ENCODE data around the gene MRPL40.

Gene MRPL40

DNA sequence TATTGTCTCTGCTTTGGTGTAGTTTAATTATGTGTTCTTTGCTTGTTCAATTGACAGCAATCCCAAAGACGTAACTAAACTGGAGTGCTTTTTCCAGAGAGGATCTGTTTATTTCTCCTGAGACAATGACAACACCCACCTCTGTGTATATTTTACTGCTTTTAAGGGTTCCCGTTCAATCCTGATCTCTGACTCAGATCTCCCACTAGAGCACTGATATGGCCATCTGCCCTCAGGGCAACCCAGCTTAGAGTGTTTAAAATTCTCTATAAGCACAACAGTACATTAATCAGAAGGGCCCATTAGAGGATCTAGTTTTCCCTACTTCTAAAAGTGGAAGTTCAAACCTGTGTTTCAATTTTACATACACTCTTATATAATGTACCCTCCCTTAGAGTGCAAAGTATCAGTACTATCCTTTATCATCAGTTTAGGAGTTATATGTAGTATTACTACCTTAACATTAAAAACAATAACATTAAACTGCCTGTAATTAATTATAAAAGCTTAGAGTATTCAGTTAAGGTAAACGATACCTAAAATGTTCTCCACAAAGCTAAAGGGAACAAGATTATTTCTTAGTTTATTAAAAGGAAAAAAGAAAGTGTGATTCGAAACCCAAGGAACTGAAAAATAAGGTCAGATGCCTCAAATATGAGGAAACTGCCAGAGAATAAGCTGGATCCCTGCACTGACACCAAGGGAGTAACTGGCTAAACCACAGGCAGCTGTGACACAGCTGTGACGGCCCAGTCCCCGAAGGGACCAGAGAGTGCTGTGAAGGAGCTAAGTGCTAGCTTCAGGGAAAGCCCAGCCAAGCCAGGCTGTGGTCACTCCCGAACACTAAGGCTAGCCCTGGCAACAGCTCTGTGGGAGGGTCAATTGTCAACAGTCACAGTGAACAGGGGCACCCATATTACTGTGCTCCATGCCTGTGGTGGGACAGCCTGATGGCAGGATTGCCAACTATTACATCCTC, 31.4 kb downstream of the MRPL40 start:
- no peak for DNase-seq (ENCODE audit: low read depth, low spot score)
- no CpG with 5 or more reads among the region's 7 CpGs for WGBS (ENCODE audit: insufficient coverage, insufficient read length)

GRCh38 chr22:19464546-19464945, 32.2 kb downstream of the MRPL40 start:
- Histone ChIP-seq H3K27me3 (ENCODE audit: control insufficient read depth, insufficient read depth, low read length) (no peaks in the 10 kb centered on the region), H3K9me3 (ENCODE audit: control insufficient read depth, insufficient read depth, low read length) (no peaks in the 10 kb centered on the region), H3K27ac (ENCODE audit: low read length) (no peak overlapping the region), H3K4me1 (ENCODE audit: control insufficient read depth, insufficient read depth, low read length) (no peaks in the 10 kb centered on the region), H3K36me3 (ENCODE audit: control insufficient read depth, insufficient read depth, low read length) (peaks cover 25% of the 10 kb centered on the region), H3K4me3 (ENCODE audit: low read length) (no peak overlapping the region)
- no peak for DNase-seq (ENCODE audit: low read depth, low spot score)
- WGBS (ENCODE audit: insufficient coverage, insufficient read length), result no CpG with 5 or more reads among the region's 1 CpG

More for the DNA sequence above, 31.4 kb downstream of the MRPL40 start:
- H3K36me3 ChIP-seq (ENCODE audit: control insufficient read depth, insufficient read depth, low read length), result peaks cover 22% of the 10 kb centered on the region; the same call in 1 of the 2 replicates
- H3K9me3 ChIP-seq (ENCODE audit: control insufficient read depth, insufficient read depth, low read length), result no peaks in the 10 kb centered on the region
- H3K27me3 ChIP-seq (ENCODE audit: control insufficient read depth, insufficient read depth, low read length), result no peaks in the 10 kb centered on the region
- no peak overlapping the region for H3K4me3 ChIP-seq (ENCODE audit: low read length)
- no peaks in the 10 kb centered on the region for H3K4me1 ChIP-seq (ENCODE audit: control insufficient read depth, insufficient read depth, low read length)
- no peak overlapping the region for H3K27ac ChIP-seq (ENCODE audit: low read length)

GRCh38 chr22:19464975-19465374, 32.6 kb downstream of the MRPL40 start:
- Histone ChIP-seq H3K27ac (ENCODE audit: low read length) (no peak overlapping the region), H3K27me3 (ENCODE audit: control insufficient read depth, insufficient read depth, low read length) (no peaks in the 10 kb centered on the region), H3K4me3 (ENCODE audit: low read length) (no peak overlapping the region), H3K4me1 (ENCODE audit: control insufficient read depth, insufficient read depth, low read length) (no peaks in the 10 kb centered on the region), H3K9me3 (ENCODE audit: control insufficient read depth, insufficient read depth, low read length) (no peaks in the 10 kb centered on the region), H3K36me3 (ENCODE audit: control insufficient read depth, insufficient read depth, low read length) (peaks cover 30% of the 10 kb centered on the region)
- DNase-seq (ENCODE audit: low read depth, low spot score), result no peak
- WGBS (ENCODE audit: insufficient coverage, insufficient read length), result no CpG with 5 or more reads among the region's 4 CpGs

DNA sequence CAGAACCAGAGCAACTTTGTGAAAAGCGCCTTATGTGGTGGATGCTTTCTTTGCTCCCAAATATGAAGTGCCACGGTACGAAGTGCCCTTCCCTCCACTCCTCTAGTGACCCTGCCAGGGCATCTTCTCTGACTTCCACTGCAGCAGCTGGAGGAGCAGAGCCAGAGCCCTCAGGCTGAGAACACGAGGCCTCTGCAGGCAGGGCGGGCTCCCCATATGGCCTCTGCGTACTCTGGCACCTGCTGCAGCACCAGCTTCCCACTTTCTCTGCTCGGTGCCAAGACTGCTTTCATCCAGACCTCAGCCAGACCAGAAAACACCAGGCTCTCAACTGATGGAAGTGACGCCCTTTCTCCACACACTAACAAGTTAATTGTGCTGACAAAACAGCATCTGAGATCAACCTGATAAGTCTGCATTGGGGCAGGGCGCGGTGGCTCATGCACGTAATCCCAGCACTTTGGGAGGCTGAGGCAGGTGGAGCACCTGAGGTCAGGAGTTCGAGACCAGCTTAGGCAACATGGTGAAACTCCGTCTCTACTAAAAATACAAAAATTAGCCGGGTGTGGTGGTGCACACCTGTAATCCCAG, 33.9 kb downstream of the MRPL40 start:
- Histone ChIP-seq H3K9me3 (ENCODE audit: control insufficient read depth, insufficient read depth, low read length) (no peaks in the 10 kb centered on the region), H3K4me3 (ENCODE audit: low read length) (no peak overlapping the region), H3K27me3 (ENCODE audit: control insufficient read depth, insufficient read depth, low read length) (no peaks in the 10 kb centered on the region), H3K27ac (ENCODE audit: low read length) (no peak overlapping the region), H3K4me1 (ENCODE audit: control insufficient read depth, insufficient read depth, low read length) (no peaks in the 10 kb centered on the region), H3K36me3 (ENCODE audit: control insufficient read depth, insufficient read depth, low read length) (peaks cover 38% of the 10 kb centered on the region)
- WGBS (ENCODE audit: insufficient coverage, insufficient read length), result no CpG with 5 or more reads among the region's 14 CpGs
- DNase-seq (ENCODE audit: low read depth, low spot score), result no peak

GRCh38 chr22:19466848-19467752, 34.8 kb downstream of the MRPL40 start:
- Histone ChIP-seq H3K36me3 (ENCODE audit: control insufficient read depth, insufficient read depth, low read length) (peaks cover 42% of the 10 kb centered on the region), H3K4me1 (ENCODE audit: control insufficient read depth, insufficient read depth, low read length) (no peaks in the 10 kb centered on the region), H3K4me3 (ENCODE audit: low read length) (no peak overlapping the region), H3K9me3 (ENCODE audit: control insufficient read depth, insufficient read depth, low read length) (no peaks in the 10 kb centered on the region), H3K27me3 (ENCODE audit: control insufficient read depth, insufficient read depth, low read length) (no peaks in the 10 kb centered on the region), H3K27ac (ENCODE audit: low read length) (no peak overlapping the region)
- WGBS (ENCODE audit: insufficient coverage, insufficient read length), result no CpG with 5 or more reads among the region's 9 CpGs
- DNase-seq (ENCODE audit: low read depth, low spot score), result no peak

DNA sequence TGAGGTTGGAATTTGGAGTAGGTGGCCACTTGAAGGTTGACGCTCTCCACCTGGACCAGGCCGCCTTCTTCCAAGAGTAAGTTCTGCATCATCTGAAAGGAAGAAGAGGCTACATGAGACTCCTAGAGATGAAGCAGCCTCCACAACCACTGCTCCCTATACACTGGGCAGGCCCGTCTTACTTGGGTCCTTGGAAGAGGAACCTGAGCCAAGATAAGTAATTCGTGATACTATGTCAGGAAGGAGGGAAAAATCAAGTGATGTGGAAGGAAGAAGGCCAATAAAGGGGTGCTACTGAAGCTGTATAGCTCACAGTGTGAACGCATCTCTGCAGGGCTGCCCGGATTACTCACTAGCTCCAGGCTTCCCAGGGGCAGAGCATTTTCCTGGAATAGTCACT, 35.6 kb downstream of the MRPL40 start:
- DNase-seq (ENCODE audit: low read depth, low spot score), result no peak
- Histone ChIP-seq H3K9me3 (ENCODE audit: control insufficient read depth, insufficient read depth, low read length) (no peaks in the 10 kb centered on the region), H3K27ac (ENCODE audit: low read length) (no peak overlapping the region), H3K4me3 (ENCODE audit: low read length) (no peak overlapping the region), H3K4me1 (ENCODE audit: control insufficient read depth, insufficient read depth, low read length) (no peaks in the 10 kb centered on the region), H3K36me3 (ENCODE audit: control insufficient read depth, insufficient read depth, low read length) (peaks cover 46% of the 10 kb centered on the region), H3K27me3 (ENCODE audit: control insufficient read depth, insufficient read depth, low read length) (no peaks in the 10 kb centered on the region)
- no CpG with 5 or more reads among the region's 6 CpGs for WGBS (ENCODE audit: insufficient coverage, insufficient read length)

GRCh38 chr22:19469421-19469820, 37.1 kb downstream of the MRPL40 start:
- Histone ChIP-seq H3K9me3 (ENCODE audit: control insufficient read depth, insufficient read depth, low read length) (no peaks in the 10 kb centered on the region), H3K27ac (ENCODE audit: low read length) (no peak overlapping the region), H3K4me1 (ENCODE audit: control insufficient read depth, insufficient read depth, low read length) (no peaks in the 10 kb centered on the region), H3K27me3 (ENCODE audit: control insufficient read depth, insufficient read depth, low read length) (no peaks in the 10 kb centered on the region), H3K4me3 (ENCODE audit: low read length) (no peak overlapping the region), H3K36me3 (ENCODE audit: control insufficient read depth, insufficient read depth, low read length) (peaks cover 52% of the 10 kb centered on the region)
- WGBS (ENCODE audit: insufficient coverage, insufficient read length), result no CpG with 5 or more reads among the region's 7 CpGs
- no peak for DNase-seq (ENCODE audit: low read depth, low spot score)

GRCh38 chr22:19470010-19470409, 37.7 kb downstream of the MRPL40 start:
- no peak for DNase-seq (ENCODE audit: low read depth, low spot score)
- Histone ChIP-seq H3K27ac (ENCODE audit: low read length) (no peak overlapping the region), H3K27me3 (ENCODE audit: control insufficient read depth, insufficient read depth, low read length) (no peaks in the 10 kb centered on the region), H3K4me1 (ENCODE audit: control insufficient read depth, insufficient read depth, low read length) (no peaks in the 10 kb centered on the region), H3K4me3 (ENCODE audit: low read length) (no peak overlapping the region), H3K36me3 (ENCODE audit: control insufficient read depth, insufficient read depth, low read length) (peaks cover 50% of the 10 kb centered on the region), H3K9me3 (ENCODE audit: control insufficient read depth, insufficient read depth, low read length) (no peaks in the 10 kb centered on the region)
- WGBS (ENCODE audit: insufficient coverage, insufficient read length), result no CpG with 5 or more reads among the region's 2 CpGs

- no peak overlapping the region for H3K4me3 ChIP-seq (ENCODE audit: low read length)
- no CpG with 5 or more reads among the region's 11 CpGs for WGBS (ENCODE audit: insufficient coverage, insufficient read length)
- H3K27ac ChIP-seq (ENCODE audit: low read length), result no peak overlapping the region
- no peak for DNase-seq (ENCODE audit: low read depth, low spot score)
- H3K36me3 ChIP-seq (ENCODE audit: control insufficient read depth, insufficient read depth, low read length), result peaks cover 42% of the 10 kb centered on the region
- H3K9me3 ChIP-seq (ENCODE audit: control insufficient read depth, insufficient read depth, low read length), result no peaks in the 10 kb centered on the region
- no peaks in the 10 kb centered on the region for H3K27me3 ChIP-seq (ENCODE audit: control insufficient read depth, insufficient read depth, low read length)
- H3K4me1 ChIP-seq (ENCODE audit: control insufficient read depth, insufficient read depth, low read length), result no peaks in the 10 kb centered on the region
Observed at GRCh38 chr22:19471572-19471971, 39.2 kb downstream of the MRPL40 start.

- Histone ChIP-seq H3K4me1 (ENCODE audit: control insufficient read depth, insufficient read depth, low read length) (no peaks in the 10 kb centered on the region), H3K9me3 (ENCODE audit: control insufficient read depth, insufficient read depth, low read length) (no peaks in the 10 kb centered on the region), H3K36me3 (ENCODE audit: control insufficient read depth, insufficient read depth, low read length) (peaks cover 37% of the 10 kb centered on the region), H3K4me3 (ENCODE audit: low read length) (no peak overlapping the region), H3K27me3 (ENCODE audit: control insufficient read depth, insufficient read depth, low read length) (no peaks in the 10 kb centered on the region), H3K27ac (ENCODE audit: low read length) (no peak overlapping the region)
- WGBS (ENCODE audit: insufficient coverage, insufficient read length), result no CpG with 5 or more reads among the region's 8 CpGs
- DNase-seq (ENCODE audit: low read depth, low spot score), result no peak
Observed at GRCh38 chr22:19472233-19472632, 39.9 kb downstream of the MRPL40 start.
